ENCODE data around the gene DDIT4.
"Not testable (repeated sequence)": the region's sequence is repeated elsewhere in the genome, so short reads cannot be mapped to it uniquely, and the experiment has no call there.

Gene DDIT4

GRCh38 chr10:72265508-72265907 is 8.2 kb upstream of the DDIT4 start:
- TF ChIP-seq CTCF (IDR thresholded peaks at IDR 0.05; ENCODE audit: low read depth, low read length): no peak

GRCh38 chr10:72265990-72266865 is 7.5 kb upstream of the DDIT4 start:
- no peak for TF ChIP-seq CTCF (IDR thresholded peaks at IDR 0.05; ENCODE audit: low read depth, low read length)
- no peak for DNase-seq (ENCODE audit: extremely low read depth, low read depth)

More at GRCh38 chr10:72265508-72265907, 8.2 kb upstream of the DDIT4 start:
- DNase-seq (ENCODE audit: extremely low read depth, low read depth): no peak

GRCh38 chr10:72267381-72267780 is 6.3 kb upstream of the DDIT4 start:
- DNase-seq (ENCODE audit: extremely low read depth, low read depth): no peak
- no peak for TF ChIP-seq CTCF (IDR thresholded peaks at IDR 0.05; ENCODE audit: low read depth, low read length)

GRCh38 chr10:72267819-72268399 is 5.8 kb upstream of the DDIT4 start:
- TF ChIP-seq CTCF (IDR thresholded peaks at IDR 0.05; ENCODE audit: low read depth, low read length): no peak
- DNase-seq (ENCODE audit: extremely low read depth, low read depth): no peak

DNA sequence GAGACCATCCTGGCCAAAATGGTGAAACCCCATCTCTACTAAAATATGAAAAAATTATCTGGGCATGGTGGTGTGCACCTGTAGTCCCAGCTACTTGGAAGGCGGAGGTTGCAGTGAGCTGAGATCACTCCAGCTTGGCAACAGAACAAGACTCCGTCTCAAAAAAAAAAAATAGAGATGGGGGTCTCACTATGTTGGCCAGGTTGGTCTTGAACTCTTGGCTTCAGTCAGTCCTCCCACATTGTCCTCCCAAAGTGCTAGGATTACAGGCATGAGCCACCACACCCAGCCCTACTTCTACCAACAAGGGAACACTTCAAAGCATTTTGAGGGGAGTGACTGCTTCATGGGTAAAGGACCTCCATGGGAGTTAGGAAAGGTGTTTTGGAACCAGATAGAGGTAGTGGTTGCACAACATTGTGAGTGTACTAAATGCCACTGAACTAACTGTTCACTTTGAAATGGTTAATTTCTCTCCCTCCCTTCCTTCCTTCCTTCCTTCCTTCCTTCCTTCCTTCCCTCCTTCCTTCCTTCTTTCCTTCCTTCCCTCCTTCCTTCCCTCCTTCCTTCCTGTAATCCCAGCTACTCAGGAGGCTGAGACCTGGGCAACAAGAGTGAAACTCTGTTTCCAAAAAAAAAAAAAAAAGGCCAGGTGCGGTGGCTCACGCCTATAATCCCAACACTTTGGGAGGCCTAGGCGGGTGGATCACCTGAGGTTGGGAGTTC is 5.1 kb upstream of the DDIT4 start:
- DNase-seq (ENCODE audit: extremely low read depth, low read depth): not testable (repeated sequence)

DNA sequence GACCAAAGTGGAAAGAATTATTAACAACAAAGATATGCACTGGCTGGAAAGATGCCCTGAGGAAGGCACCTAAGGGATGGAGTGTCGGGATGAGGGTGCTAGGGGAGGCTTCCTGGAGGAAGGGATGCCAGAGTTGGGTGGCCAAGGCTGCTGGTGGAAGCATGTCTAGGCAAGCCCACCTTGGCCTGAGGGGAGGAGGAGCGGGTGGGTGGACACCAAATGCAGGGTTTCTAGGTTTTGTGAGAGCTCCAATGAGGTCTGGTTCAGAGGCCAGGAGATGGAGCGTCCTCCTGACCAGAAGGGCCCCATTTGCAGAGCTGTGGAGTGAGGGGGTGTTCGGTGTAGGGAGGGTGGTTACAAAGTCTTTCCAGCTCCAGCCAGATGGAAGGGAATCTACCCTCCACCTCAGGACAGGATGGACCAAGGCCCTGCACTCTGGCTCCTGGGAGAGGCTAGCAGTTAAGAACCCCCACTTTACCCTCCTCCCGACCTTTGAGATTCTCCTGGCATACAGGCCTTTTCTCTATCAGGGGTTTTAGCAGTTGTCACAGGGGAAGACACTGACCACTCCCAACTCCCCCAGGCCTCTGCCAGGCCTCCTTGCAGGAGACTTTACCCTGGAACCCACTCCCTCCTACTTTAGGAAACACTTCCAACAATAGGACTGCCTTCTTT is 3.0 kb upstream of the DDIT4 start:
- DNase-seq (ENCODE audit: extremely low read depth, low read depth): no peak
- no peak for TF ChIP-seq CTCF (IDR thresholded peaks at IDR 0.05; ENCODE audit: low read depth, low read length)

DNA sequence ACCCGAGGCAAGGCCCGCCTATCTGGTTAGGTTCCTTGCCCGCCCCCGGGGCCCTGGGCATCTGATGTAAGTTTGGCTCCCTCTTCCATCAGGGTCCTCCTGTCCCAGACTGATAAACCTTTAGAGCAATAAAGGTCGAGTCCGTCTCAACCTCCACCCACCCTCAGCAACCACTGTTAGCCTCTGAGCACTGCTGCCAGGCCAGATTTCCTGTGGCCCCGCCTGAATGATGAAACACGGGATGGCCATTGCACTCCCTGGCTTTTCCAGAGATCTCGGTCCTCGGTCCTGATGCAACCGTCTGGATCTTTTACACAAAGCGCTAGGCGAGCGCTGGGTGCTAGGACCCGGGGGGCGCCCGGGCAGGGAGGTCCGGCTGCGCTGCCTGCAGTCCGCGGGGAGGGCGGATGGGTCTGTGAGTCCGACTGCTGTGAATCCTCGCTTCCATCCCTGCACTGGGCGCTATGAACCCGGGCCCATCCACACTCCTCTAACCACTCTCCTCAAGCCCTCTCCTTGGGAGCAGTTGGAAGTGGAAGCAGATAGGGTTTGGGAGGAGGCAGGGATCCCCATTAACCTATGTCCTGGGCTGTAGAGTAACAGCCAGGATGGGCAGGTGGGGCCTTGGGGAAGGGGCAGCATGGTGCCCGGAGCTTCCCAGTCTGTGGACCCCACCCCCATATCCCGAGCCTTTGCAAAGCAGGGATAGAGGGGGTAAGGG is 875 bp upstream of the DDIT4 start:
- peak; percentile 98 for DNase-seq (ENCODE audit: extremely low read depth, low read depth)

More for the DNA sequence above, 875 bp upstream of the DDIT4 start:
- TF ChIP-seq CTCF (IDR thresholded peaks at IDR 0.05; ENCODE audit: low read depth, low read length): no peak

Measured in AG09319 (cell line).